Stimulated activated CD4-positive, alpha-beta T cell treated with anti-CD3 and anti-CD28 coated beads, Interleukin-4, amount 100 ng/mL, for 24 hours (primary cell): ENCODE data around the gene SBK3.
A peak's percentile ranks its signal among the peaks of the same experiment; 100 is the strongest.
"Not testable (repeated sequence)": the region's sequence is repeated elsewhere in the genome, so short reads cannot be mapped to it uniquely, and the experiment has no call there.

Experiments
- DNase-seq: peaks from one replicate; pipeline ENCODE4 v3.0.0-alpha.2; 2020

The SBK3 gene, protein sequence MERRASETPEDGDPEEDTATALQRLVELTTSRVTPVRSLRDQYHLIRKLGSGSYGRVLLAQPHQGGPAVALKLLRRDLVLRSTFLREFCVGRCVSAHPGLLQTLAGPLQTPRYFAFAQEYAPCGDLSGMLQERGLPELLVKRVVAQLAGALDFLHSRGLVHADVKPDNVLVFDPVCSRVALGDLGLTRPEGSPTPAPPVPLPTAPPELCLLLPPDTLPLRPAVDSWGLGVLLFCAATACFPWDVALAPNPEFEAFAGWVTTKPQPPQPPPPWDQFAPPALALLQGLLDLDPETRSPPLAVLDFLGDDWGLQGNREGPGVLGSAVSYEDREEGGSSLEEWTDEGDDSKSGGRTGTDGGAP

GRCh38 chr19:55545443-55545842 lies at the start of gene SBK3:
TSS of gene SBK3 (minus strand) at chr19:55545543. CDS start at chr19:55545543, 0 bp downstream.
- no peak for DNase-seq

- no peak for DNase-seq
Measured at GRCh38 chr19:55593096-55593772, 47.9 kb upstream of the SBK3 start.

GRCh38 chr19:55592391-55593090 lies 47.2 kb upstream of the SBK3 start:
- DNase-seq = no peak

DNA sequence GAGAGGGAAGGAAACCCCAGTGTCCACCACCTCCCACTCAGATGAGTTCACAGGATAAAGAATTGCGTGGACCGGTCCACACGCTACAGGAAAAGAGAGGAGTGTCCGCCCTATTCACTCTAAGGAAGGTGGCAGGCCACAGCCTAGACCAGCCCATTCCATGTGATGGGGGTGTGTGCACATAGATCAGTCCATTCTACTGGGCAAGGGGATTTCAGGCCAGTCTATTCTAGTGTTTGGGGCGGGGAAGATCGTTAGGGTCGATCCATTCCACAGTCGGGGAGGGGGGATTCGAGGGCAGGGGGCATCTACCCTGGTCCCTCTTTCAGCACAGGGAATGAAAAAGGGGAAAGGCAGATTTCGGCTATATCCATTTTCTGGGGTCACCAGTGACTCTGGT lies 46.2 kb upstream of the SBK3 start:
- no peak for DNase-seq

- DNase-seq = no peak
Measured at GRCh38 chr19:55590617-55591016, 45.3 kb upstream of the SBK3 start.

GRCh38 chr19:55590109-55590508 lies 44.8 kb upstream of the SBK3 start:
- DNase-seq = no peak

DNA sequence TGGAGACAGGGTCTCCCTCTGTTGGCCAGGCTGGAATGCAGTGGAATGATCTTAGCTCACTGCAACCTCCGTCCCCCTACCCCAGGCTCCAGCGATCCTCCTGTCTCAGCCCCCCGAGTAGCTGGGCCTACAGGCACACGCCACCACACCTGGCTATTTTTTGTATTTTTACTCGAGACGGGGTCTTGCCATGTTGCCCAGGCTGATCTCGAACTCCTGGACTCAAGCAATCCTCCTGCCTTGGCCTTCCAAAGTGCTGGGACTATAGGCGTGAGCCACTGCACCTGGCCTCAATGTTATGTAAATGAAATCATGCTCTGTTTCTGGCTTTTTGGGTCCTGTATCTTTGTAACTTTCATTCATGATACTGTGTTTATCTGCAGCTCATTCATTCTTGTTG lies 43.4 kb upstream of the SBK3 start:
- DNase-seq = no peak

DNA sequence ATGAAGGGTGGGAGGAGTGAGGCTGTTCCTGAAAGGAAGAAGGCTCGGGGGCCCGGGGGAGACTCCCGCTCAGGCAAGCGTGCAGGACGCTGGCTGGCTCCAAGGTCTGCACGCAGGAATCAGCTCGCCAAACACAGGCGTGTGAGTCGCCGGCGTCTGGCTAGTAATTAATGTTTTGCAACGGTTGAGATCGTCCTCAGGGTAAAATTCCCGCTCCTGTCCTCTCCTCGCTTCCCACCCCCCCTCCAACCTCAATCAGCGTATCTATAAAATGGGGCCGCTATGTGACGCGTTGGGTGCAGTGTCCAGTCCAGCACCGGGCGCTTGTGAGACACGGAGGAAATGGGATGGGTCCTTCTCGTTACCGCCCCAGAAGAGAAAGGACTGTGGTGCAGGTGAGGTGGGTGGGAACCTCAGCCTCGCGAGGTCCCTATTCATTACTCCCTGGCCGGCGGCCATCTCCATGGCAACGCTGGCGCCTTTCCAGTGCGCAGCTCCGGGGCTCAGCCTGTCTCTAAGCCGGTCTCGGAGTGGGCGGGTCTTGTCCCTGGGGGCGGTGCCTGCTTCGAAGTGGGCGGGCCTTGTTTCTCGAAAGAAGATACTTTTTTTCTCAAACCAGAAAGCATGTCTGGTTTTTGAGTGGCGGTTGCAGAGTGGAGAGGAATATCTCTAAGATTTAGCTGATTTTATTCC lies 41.8 kb upstream of the SBK3 start:
- DNase-seq = peak; percentile 94

DNA sequence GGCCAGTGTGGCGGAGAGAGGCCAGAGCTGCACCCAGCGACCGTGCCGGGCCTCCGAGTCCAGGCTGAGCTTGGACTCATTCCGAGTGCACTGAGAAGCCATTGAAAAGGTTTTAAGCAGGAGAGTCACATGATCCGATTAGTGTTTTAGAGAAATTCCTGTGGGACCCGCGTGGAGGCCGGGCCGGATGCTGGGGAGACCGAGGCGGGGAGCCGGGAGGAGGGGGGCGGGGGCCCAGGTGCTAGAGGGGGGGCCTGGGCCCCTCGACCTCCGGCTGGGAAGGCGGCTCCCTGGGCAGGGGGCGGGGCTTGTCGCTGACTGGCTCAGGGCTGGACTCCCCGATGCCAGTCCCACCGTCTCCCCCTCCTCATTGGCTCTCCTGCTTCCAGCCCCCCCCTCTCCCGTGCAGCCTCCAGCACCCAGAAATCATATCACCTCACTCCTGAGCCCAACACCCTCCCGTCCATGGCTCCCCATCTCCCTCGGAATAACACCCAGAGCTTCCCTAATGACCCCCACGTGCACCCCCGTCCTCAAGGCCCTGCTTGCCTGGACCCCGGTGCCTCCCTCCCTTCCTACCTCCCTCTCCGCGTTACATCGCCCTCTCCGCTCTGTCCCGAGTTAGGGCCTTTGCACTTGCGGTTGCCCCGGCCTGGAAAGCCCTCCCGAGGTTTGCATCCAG lies 40.5 kb upstream of the SBK3 start:
- peak; percentile 58 for DNase-seq

GRCh38 chr19:55584871-55585270 lies 39.5 kb upstream of the SBK3 start:
- no peak for DNase-seq

GRCh38 chr19:55583897-55584296 lies 38.6 kb upstream of the SBK3 start:
- not testable (repeated sequence) for DNase-seq

DNA sequence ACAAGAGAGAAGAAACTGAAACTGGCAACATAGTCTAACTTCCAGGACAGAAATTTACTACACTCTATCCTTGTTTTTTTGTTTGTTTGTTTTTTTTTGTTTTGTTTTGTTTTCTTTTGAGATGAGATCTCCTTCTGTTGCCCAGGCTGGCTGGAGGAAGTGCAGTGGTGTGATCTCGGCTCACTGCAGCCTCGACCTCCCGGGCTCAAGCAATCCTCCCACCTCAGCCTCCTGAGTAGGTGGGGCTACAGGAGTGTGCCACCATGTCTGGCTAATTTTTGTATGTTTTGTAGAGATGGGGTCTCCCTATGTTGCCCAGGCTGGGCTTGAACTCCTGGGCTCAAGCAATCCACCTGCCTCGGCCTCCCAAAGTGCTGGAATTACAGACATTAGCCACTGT lies 36.9 kb upstream of the SBK3 start:
- not testable (repeated sequence) for DNase-seq

- no peak for DNase-seq
Measured at GRCh38 chr19:55581823-55582223, 36.5 kb upstream of the SBK3 start.

GRCh38 chr19:55581145-55581822 lies 35.9 kb upstream of the SBK3 start:
- DNase-seq = no peak

DNA sequence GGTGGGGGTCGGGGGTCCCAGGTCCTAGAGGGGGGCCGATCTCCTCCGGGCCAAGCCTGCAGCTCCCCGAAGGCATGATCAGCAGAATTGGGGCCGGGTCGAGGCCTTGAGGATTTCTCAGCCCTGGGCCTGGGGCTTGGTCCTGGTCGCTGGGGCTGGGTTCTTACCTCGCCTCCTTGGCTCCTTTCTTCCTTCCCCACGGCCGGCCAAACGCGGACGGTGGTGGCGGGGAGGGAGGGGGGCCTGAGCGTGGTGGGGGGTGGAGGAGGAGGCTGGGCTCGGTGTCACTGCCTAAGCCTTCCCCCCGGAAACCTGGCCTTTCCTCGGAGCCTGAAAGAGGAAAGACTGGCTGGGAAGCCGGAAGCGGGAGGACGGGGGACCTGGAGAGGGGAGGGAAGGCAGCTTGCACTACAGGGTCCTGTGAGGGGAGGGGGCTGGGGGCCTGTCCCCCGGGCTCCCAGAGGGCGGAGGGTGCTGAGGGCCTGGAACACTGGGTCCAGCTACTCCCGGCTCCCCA lies 35.3 kb upstream of the SBK3 start, which contains the start of gene ZNF579:
Gene ZNF579, minus strand, starts transcription at position 221 of the 517 bp plus-strand sequence. CDS start 1,209 bp downstream, outside the sequence.
- peak; percentile 87 for DNase-seq

GRCh38 chr19:55579766-55580621 lies 34.7 kb upstream of the SBK3 start:
- no peak for DNase-seq

DNA sequence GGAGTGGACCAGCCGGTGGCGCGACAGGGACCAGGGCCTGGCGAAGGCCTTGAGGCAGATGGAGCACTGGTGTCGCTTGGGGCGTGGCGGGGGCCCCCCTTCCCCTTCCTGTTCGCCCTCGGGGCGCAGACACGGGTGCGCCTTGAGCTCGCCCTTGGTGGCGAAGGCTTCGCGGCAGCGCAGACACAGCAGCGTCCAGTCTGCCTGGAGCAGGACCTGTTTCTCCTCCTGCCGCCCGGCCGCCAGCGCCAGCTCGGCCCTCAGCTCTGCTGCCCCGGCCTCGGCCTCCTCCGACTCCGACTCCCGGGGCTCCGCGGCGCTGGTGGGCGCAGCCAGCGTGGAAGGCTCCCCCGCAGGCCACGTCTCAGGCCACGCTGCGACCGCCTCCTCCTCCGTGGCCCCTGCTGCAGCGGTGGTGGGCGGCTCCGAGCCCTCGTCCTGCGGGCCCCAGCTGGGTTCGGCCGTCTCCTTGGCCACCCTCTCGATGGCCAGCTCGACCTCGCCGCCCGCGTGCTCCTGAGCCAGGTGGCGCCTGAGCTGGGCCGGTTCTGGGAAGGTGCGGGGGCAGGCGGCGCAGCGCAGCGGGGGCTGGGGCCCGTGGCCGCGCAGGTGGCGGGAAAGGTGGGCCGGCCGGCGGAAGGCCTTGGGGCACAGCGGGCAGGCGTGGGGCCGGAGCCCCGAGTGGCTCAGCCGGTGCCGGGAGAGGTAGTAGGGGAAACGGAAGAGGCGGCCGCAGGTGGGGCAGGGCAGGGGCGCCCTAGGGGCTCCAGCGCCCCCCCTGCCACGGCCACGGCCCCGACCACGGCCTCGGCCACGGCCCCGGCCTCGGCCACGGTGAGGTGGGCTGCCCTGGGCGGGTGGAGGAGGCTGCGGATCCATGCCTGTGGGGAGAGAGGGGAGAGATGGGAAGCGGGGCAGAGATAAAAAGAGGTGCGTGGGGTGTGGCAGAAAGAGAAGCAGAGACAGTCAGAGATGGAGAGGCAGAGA lies 33.7 kb upstream of the SBK3 start:
- no peak for DNase-seq

GRCh38 chr19:55578031-55578760 lies 32.9 kb upstream of the SBK3 start:
- no peak for DNase-seq

DNA sequence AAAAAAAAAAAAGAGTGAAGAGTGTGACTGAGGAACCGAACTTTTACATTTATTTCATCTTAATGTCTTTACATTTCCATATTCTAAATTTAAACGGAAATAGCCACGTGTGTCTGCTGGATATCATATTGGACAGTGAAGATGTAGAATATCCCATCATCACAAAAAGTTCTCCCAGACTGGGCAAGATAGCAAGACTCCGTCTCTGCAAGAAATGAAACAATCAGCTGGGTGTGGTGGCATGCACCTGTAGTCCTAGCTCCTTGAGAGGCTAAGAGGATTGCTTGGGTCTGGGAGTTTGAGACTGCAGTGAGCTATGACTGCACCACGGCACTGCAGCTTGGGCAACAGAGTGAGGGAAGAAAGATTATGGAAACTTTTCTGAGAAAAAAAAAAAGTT lies 31.4 kb upstream of the SBK3 start:
- DNase-seq = no peak
